ENCODE results near the gene KIF1A. TPM values are rescaled to one million over a fixed set of nuclear protein-coding genes. Genes with fewer than 3 reads are reported as not detected.

The KIF1A gene
- polyA plus RNA-seq, 1 donor from 2014 or later: 63.4 TPM

GRCh38 chr2:240722376-240722775 is 97.6 kb downstream of the KIF1A start:
- Histone ChIP-seq H3K9ac (ENCODE audit: low read length) (no peak overlapping the region), H2AFZ (ENCODE audit: low read depth, low read length) (no peak overlapping the region), H3F3A (ENCODE audit: insufficient read depth, low read length, poor library complexity, severe bottlenecking) (no peaks in the 10 kb centered on the region), H3K4me2 (ENCODE audit: low read length) (no peak overlapping the region), H3K27ac (ENCODE audit: low read length) (no peak overlapping the region), H4K20me1 (ENCODE audit: insufficient read depth) (no peaks in the 10 kb centered on the region), H3K36me3 (ENCODE audit: insufficient read depth, low read length) (no peaks in the 10 kb centered on the region), H3K9me2 (ENCODE audit: insufficient read depth, low read length) (no peaks in the 10 kb centered on the region), H3K9me3 (ENCODE audit: low read length) (no peaks in the 10 kb centered on the region), H3K4me3 (ENCODE audit: low read length) (no peak overlapping the region), H3K79me2 (replicated peaks; ENCODE audit: insufficient read depth, low read length) (no peaks in the 10 kb centered on the region), H3K27me3 (ENCODE audit: insufficient read depth, low read depth, low read length) (no peaks in the 10 kb centered on the region)
- TF ChIP-seq TAF1 (IDR thresholded peaks at IDR 0.05; ENCODE audit: low read depth) (no peak), RAD21 (conservative IDR thresholded peaks at IDR 0.05) (no peak), MXI1 (conservative IDR thresholded peaks at IDR 0.05; ENCODE audit: poor library complexity, severe bottlenecking) (no peak), EZH2 (IDR thresholded peaks at IDR 0.05; ENCODE audit: borderline replicate concordance, insufficient read depth, low read length, poor library complexity, severe bottlenecking) (no peak), CTCF (IDR thresholded peaks at IDR 0.05; ENCODE audit: poor library complexity, severe bottlenecking) (no peak), SMC3 (conservative IDR thresholded peaks at IDR 0.05; ENCODE audit: poor library complexity) (no peak), POLR2AphosphoS5 (IDR thresholded peaks at IDR 0.05) (no peak), REST (IDR thresholded peaks at IDR 0.05; ENCODE audit: borderline replicate concordance) (no peak), EP300 (conservative IDR thresholded peaks at IDR 0.05; ENCODE audit: poor library complexity, severe bottlenecking) (no peak)

- no peak overlapping the region for H2AFZ ChIP-seq (ENCODE audit: low read depth, low read length)
- no peaks in the 10 kb centered on the region for H3F3A ChIP-seq (ENCODE audit: insufficient read depth, low read length, poor library complexity, severe bottlenecking)
- H3K79me2 ChIP-seq (replicated peaks; ENCODE audit: insufficient read depth, low read length): no peaks in the 10 kb centered on the region
- no peaks in the 10 kb centered on the region for H3K36me3 ChIP-seq (ENCODE audit: insufficient read depth, low read length)
- TF ChIP-seq EP300 (conservative IDR thresholded peaks at IDR 0.05; ENCODE audit: poor library complexity, severe bottlenecking): no peak
- TF ChIP-seq REST (IDR thresholded peaks at IDR 0.05; ENCODE audit: borderline replicate concordance): no peak
- no peak for TF ChIP-seq POLR2AphosphoS5 (IDR thresholded peaks at IDR 0.05)
- TF ChIP-seq EZH2 (IDR thresholded peaks at IDR 0.05; ENCODE audit: borderline replicate concordance, insufficient read depth, low read length, poor library complexity, severe bottlenecking): no peak
- no peak for TF ChIP-seq RAD21 (conservative IDR thresholded peaks at IDR 0.05)
- no peak for TF ChIP-seq CTCF (IDR thresholded peaks at IDR 0.05; ENCODE audit: poor library complexity, severe bottlenecking)
- TF ChIP-seq SMC3 (conservative IDR thresholded peaks at IDR 0.05; ENCODE audit: poor library complexity): no peak
- TF ChIP-seq MXI1 (conservative IDR thresholded peaks at IDR 0.05; ENCODE audit: poor library complexity, severe bottlenecking): no peak
- no peak for TF ChIP-seq TAF1 (IDR thresholded peaks at IDR 0.05; ENCODE audit: low read depth)
- no peak overlapping the region for H3K4me3 ChIP-seq (ENCODE audit: low read length)
- no peaks in the 10 kb centered on the region for H3K27me3 ChIP-seq (ENCODE audit: insufficient read depth, low read depth, low read length)
- H3K4me2 ChIP-seq (ENCODE audit: low read length): no peak overlapping the region
- H3K9me2 ChIP-seq (ENCODE audit: insufficient read depth, low read length): no peaks in the 10 kb centered on the region
- H3K9ac ChIP-seq (ENCODE audit: low read length): no peak overlapping the region
- no peak overlapping the region for H3K27ac ChIP-seq (ENCODE audit: low read length)
- no peaks in the 10 kb centered on the region for H3K9me3 ChIP-seq (ENCODE audit: low read length)
- H4K20me1 ChIP-seq (ENCODE audit: insufficient read depth): no peaks in the 10 kb centered on the region
Observed at GRCh38 chr2:240721596-240722180, 98.3 kb downstream of the KIF1A start.
